Activated CD8-positive, alpha-beta T cell treated with anti-CD3 and anti-CD28 coated beads for 36 hours (primary cell): ENCODE data around the gene IKZF1. TPM values are rescaled to one million over a fixed set of nuclear protein-coding genes. Genes with fewer than 3 reads are reported as not detected.
A peak's percentile ranks its signal among the peaks of the same experiment; 100 is the strongest.

Experiments
- ATAC-seq: fragments of 200-7000 bp; cut with Tn5 transposase; one replicate; pipeline ENCODE4 v1.10.0; 2021; ENCODE audit warnings: mild to moderate bottlenecking, moderate library complexity
- CTCF ChIA-PET: fragments of 350-600 bp; sonication (Branson Sonifier 250); formaldehyde crosslinking; loops from one replicate; lab custom pipeline; 2021; ENCODE audit warnings: antibody characterized with exemption; lab: Charles Lee
- POLR2A ChIA-PET: fragments of 350-600 bp; sonication (Branson Sonifier 250); formaldehyde crosslinking; loops from one replicate; lab custom pipeline; 2021; ENCODE audit warnings: antibody characterized with exemption; lab: Charles Lee
- DNase-seq: peaks from one replicate; pipeline ENCODE4 v3.0.0-alpha.2; 2020
- H3K27ac Mint-ChIP-seq: one replicate; pipeline ENCODE4 v1.8.0; 2021; ENCODE audit warnings: mild to moderate bottlenecking, mixed read lengths
- H3K27me3 Mint-ChIP-seq: one replicate; pipeline ENCODE4 v1.8.0; 2021; ENCODE audit warnings: mixed read lengths
- H3K36me3 Mint-ChIP-seq: one replicate; pipeline ENCODE4 v1.8.0; 2021; ENCODE audit warnings: low read depth, mixed read lengths
- H3K4me1 Mint-ChIP-seq: one replicate; pipeline ENCODE4 v1.8.0; 2021; ENCODE audit warnings: low read depth, mixed read lengths
- H3K4me3 Mint-ChIP-seq: one replicate; pipeline ENCODE4 v1.8.0; 2021; ENCODE audit warnings: mild to moderate bottlenecking, moderate library complexity, mixed read lengths
- H3K9me3 Mint-ChIP-seq: one replicate; pipeline ENCODE4 v1.8.0; 2021; ENCODE audit warnings: mixed read lengths
- intact Hi-C: fragments of 100-400 bp; cut with micrococcal nuclease; formaldehyde crosslinking; loops from one replicate; pipeline ENCODE4 v1.10.0; 2022
- total RNA-seq, 2 experiments: library from RNA; stranded (reverse); gene quantifications; one replicate each; pipeline ENCODE4 v1.2.3, GENCODE V29; 2021
- TF ChIP-seq, protein P1 (sequence below): fragments of 200-600 bp; IDR thresholded peaks from one replicate; pipeline ENCODE4 v1.8.0; 2022; ENCODE audit warnings: antibody characterized with exemption, mild to moderate bottlenecking

The IKZF1 gene
- total RNA-seq, 2 experiments from 2014 or later = 277 to 295 TPM

GRCh38 chr7:50366311-50366710 is 61.8 kb downstream of the IKZF1 start:
- DNase-seq (no peak), ATAC-seq (no peak)
- Mint-ChIP-seq H3K36me3 (peaks cover 92% of the 10 kb centered on the region), H3K4me3 (peak overlapping the region; percentile 58), H3K9me3 (no peaks in the 10 kb centered on the region), H3K27ac (peak overlapping the region; percentile 95), H3K27me3 (no peaks in the 10 kb centered on the region), H3K4me1 (peaks cover 94% of the 10 kb centered on the region)
- POLR2A ChIA-PET = interaction anchor here (1.0 to 40.7 kb wide), 6 partner anchors 18 to 162 kb away, joined by 4 to 1646 read pairs (median 32); partner anchors contain the start of genes FIGNL1 and IKZF1
- intact Hi-C loops = loop anchor here (2.0 to 5.0 kb wide), 2 partner anchors 14 to 34 kb away; no protein-coding TSS in a partner anchor
- TF ChIP-seq, protein P1, sequence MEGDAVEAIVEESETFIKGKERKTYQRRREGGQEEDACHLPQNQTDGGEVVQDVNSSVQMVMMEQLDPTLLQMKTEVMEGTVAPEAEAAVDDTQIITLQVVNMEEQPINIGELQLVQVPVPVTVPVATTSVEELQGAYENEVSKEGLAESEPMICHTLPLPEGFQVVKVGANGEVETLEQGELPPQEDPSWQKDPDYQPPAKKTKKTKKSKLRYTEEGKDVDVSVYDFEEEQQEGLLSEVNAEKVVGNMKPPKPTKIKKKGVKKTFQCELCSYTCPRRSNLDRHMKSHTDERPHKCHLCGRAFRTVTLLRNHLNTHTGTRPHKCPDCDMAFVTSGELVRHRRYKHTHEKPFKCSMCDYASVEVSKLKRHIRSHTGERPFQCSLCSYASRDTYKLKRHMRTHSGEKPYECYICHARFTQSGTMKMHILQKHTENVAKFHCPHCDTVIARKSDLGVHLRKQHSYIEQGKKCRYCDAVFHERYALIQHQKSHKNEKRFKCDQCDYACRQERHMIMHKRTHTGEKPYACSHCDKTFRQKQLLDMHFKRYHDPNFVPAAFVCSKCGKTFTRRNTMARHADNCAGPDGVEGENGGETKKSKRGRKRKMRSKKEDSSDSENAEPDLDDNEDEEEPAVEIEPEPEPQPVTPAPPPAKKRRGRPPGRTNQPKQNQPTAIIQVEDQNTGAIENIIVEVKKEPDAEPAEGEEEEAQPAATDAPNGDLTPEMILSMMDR = no peak
- CTCF ChIA-PET = interaction anchor here (1.1 to 12.6 kb wide), 17 partner anchors 10 to 213 kb away, joined by 3 to 145 read pairs (median 12); partner anchors contain the start of gene IKZF1

GRCh38 chr7:50367100-50367499 is 62.6 kb downstream of the IKZF1 start:
- intact Hi-C loops = loop anchor here (2.0 to 5.0 kb wide), 2 partner anchors 14 to 35 kb away; no protein-coding TSS in a partner anchor
- ChIA-PET POLR2A (interaction anchor here (0.6 to 40.7 kb wide), 16 partner anchors 10 to 224 kb away, joined by 3 to 1646 read pairs (median 5); partner anchors contain the start of genes FIGNL1 and IKZF1), CTCF (interaction anchor here (0.6 to 12.6 kb wide), 24 partner anchors 10 to 274 kb away, joined by 3 to 145 read pairs (median 7); partner anchors contain the start of genes IKZF1 and ZPBP)
- no peaks in the 10 kb centered on the region for H3K9me3 Mint-ChIP-seq
- DNase-seq = peak; percentile 69
- H3K27ac Mint-ChIP-seq = peak overlapping the region; percentile 95
- H3K4me3 Mint-ChIP-seq = peak overlapping the region; percentile 58
- ATAC-seq = peak; percentile 24
- H3K4me1 Mint-ChIP-seq = peaks cover 96% of the 10 kb centered on the region
- no peaks in the 10 kb centered on the region for H3K27me3 Mint-ChIP-seq
- TF ChIP-seq, protein P1 = no peak
- peaks cover 92% of the 10 kb centered on the region for H3K36me3 Mint-ChIP-seq

DNA sequence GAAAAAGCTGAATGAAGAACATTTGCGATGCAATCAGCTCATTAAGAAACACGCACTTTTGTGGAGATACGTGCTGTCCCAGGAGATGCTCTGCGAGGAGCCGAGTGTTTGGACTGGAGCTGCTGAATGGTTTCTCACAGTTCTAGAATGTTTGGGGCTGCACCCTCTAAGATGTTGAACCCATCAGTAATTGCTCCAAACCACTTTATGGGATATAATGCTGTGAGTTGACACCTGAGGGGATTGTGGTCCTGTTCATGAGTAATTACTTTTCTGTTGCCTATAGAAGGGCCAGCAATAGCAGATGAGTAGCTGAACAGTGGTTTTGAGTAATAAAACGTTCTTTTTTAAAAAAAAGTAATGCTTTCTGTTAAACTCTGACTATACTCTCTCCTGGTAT is 63.1 kb downstream of the IKZF1 start:
- Mint-ChIP-seq H3K36me3 (peaks cover 92% of the 10 kb centered on the region), H3K9me3 (no peaks in the 10 kb centered on the region), H3K27ac (peak overlapping the region; percentile 95), H3K4me1 (peaks cover 96% of the 10 kb centered on the region), H3K27me3 (no peaks in the 10 kb centered on the region), H3K4me3 (peak overlapping the region; percentile 58)
- intact Hi-C loops = loop anchor here (2.0 to 5.0 kb wide), 2 partner anchors 15 to 35 kb away; no protein-coding TSS in a partner anchor
- DNase-seq (peak; percentile 53), ATAC-seq (peak; percentile 62)
- TF ChIP-seq, protein P1 = no peak
- ChIA-PET POLR2A (interaction anchor here (0.6 to 40.7 kb wide), 17 partner anchors 9 to 224 kb away, joined by 3 to 1646 read pairs (median 5); partner anchors contain the start of genes FIGNL1 and IKZF1), CTCF (interaction anchor here (0.6 to 12.6 kb wide), 25 partner anchors 10 to 275 kb away, joined by 3 to 145 read pairs (median 6); partner anchors contain the start of genes IKZF1 and ZPBP)

GRCh38 chr7:50368366-50368765 is 63.9 kb downstream of the IKZF1 start:
- TF ChIP-seq, protein P1 = no peak
- H3K4me3 Mint-ChIP-seq = peak overlapping the region; percentile 24
- peak overlapping the region; percentile 95 for H3K27ac Mint-ChIP-seq
- DNase-seq (peak; percentile 55), ATAC-seq (no peak)
- CTCF ChIA-PET = interaction anchor here (0.6 to 12.6 kb wide), 38 partner anchors 8 to 276 kb away, joined by 3 to 145 read pairs (median 4); partner anchors contain the start of genes IKZF1 and ZPBP
- intact Hi-C loops = loop anchor here (2.0 to 5.0 kb wide), 4 partner anchors 22 to 164 kb away; no protein-coding TSS in a partner anchor
- POLR2A ChIA-PET = interaction anchor here (0.8 to 40.7 kb wide), 15 partner anchors 8 to 225 kb away, joined by 3 to 1646 read pairs (median 6); partner anchors contain the start of genes FIGNL1 and IKZF1
- H3K36me3 Mint-ChIP-seq = peaks cover 92% of the 10 kb centered on the region
- no peaks in the 10 kb centered on the region for H3K9me3 Mint-ChIP-seq
- peaks cover 96% of the 10 kb centered on the region for H3K4me1 Mint-ChIP-seq
- H3K27me3 Mint-ChIP-seq = no peaks in the 10 kb centered on the region
